ENCODE data around the gene LRRC74B.
A peak's percentile ranks its signal among the peaks of the same experiment; 100 is the strongest.
"Not testable (repeated sequence)": the region's sequence is repeated elsewhere in the genome, so short reads cannot be mapped to it uniquely, and the experiment has no call there.

The LRRC74B gene

DNA sequence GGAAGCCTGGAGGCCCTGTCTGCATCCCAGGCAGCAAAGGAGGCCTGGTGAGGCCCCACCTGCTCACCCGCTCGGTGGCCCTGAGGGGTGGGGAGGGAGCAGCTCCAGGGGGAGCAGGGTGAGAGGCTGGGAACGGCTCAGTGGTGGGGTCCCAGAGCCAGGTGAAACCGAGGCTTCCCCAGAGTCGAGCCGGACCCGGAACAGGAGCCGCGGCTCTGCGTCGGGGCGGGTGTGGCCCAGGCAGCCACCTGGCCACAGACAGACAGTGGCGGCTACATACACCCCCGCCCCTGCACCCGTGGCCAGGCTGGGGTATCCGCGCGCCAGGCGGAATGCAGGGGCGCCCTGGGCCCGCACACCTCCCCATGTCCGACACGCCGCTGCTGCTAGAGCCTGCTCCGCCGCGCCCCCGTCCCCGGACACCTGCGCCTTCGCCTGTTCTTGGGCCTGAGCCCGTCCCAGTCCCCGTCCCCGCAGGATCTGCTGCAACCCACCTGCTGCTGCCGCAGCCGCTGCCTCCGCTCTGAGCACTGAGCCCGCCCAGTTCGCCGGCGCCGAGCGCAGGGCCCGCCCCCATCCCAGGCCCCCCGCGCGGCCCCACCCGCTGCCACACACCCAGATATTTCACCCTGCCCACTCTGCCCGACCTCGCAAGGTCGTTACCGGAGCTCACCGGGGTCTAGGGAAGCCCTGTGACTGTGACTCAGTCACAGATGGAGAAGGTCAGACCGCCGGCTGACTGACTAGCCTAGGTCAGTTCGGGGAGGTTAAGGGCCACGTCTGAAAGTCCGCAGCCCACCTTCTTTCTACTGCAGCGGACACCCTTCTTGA, 13.5 kb upstream of the LRRC74B start, which contains the start of gene SLC7A4:
Gene SLC7A4, minus strand, starts transcription at position 525 of the 831 bp plus-strand sequence. CDS start 749 bp downstream, outside the sequence.
- DNase-seq, result no peak

DNA sequence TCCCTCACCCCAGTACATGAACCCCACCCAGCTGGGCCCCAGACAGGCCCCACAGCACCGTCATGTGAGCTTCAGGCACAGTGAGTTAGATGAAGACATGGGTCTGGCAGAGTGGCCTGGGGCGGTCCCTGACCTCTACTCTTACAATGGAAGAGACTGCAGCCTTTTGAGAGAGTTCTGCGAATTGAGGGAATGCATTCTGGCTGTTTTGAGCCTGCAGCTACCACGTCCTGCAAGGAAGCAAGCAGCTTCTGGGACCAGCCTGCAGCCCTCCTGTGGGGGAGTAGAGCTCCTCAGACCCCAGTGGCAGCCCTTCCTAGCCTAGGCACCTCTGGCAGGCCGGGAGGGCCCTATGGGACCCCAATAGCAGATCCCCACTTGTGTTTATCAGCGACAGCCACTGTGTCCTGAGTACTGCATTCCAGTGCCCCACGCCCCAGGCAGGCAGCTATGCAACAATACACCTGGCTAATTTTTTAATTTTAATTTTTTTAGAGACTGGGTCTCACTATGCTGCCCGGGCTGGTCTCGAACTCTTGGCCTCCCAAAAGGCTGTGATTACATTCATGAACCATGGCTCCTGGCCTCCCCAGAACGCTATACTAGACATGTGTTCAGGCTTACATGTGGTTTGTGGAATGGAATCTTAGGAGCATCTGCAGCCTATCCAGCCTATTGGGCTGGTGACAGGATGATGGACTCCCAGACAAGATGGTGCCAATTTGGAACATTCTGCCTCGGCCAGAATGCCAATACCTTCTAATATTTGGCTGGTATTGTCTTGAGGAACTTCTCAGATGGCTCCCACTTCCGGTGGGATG, 12.7 kb upstream of the LRRC74B start:
- no peak for DNase-seq

DNA sequence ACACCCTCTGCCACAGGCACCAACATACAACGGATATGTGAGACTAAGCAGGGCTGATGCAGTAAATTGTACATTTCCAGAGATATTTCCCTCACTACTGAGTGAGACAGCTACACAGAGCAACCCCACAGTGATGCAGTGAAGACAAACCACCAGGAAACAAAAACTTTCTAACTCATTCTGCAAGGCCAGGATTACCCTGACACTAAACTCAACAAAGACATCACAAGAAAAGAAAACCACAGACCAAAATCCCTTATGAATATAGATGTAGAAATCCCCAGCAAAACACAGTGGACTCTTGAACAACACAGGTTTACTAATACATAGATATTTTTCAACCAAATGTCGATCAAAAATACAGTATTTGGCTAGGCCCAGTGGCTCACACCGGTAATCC, 11.9 kb upstream of the LRRC74B start:
- no peak for DNase-seq

DNA sequence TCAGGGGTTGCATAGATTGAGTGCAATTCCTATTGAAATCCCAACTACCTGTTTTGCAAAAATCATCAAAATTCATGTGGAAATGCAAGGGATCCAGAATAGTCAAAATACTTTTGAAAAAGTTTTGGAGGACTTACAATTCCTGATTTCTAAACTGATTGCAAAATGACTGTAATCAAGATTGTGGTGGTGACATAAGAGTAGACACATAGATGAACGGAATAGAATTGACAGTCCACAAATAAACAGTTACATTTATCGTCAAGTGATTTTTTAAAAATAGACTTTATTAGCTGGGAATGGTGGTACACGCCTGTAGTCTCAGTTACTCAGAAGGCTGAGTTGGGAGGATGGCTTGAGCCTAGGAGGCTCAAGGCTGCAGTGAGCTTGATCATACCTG, 10.8 kb upstream of the LRRC74B start:
- DNase-seq, result no peak

DNA sequence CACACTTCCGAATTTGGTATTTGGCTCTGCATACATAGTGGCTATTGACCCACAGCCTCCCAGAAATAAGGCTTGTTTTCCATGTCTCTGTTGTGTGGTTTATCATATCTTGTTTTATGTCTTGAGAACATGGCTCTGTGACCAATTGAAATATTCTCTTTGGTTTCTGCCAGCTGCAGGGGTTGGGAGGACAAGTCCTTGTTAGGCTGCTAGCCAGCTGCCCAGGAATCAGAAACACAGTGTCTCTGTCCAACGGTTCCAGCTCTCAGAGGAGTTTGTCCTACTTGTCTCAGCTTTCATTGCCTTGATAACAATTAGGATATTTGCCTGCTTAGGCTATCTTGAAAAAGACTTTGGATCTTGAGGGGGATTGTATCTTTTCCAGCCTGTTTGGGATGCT, 7.3 kb upstream of the LRRC74B start:
- no peak for DNase-seq

DNA sequence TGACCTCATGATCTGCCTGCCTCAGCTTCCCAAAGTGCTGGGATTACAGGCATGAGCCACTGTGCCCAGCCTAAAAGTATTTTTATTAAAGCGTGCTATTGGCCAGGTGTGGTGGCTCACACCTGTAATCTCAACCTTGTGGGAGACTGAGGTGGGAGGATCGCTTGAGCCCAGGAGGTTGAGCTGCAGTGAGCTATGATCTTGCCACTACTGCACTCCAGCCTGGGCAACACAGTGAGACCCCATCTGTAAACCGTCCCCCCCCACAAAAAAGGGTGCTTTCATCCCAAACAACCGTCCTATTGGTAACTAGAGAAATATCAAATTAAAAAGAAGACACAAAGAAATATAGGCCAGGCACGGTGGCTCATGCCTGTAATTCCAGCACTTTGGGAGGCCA, 6.6 kb upstream of the LRRC74B start:
- DNase-seq, result not testable (repeated sequence)

DNA sequence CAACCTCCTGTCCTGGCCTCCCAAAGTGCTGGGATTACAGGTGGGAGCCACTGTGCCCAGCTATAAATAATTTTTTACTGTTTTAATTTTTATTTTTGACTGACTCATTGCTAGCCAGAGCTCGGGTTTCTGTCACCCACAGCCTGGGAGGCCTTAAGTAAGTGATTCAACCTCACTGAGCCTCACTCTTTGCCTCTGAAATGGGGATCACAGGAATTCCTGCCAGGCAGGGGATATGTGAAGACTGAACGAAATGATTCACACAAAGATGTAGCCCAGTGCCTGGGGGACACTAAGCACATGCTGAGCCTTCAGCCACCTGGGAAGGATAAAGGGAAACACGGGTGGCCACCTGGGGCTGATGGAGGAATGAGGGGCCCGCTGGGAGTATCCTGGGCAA, 3.8 kb upstream of the LRRC74B start:
- no peak for DNase-seq

DNA sequence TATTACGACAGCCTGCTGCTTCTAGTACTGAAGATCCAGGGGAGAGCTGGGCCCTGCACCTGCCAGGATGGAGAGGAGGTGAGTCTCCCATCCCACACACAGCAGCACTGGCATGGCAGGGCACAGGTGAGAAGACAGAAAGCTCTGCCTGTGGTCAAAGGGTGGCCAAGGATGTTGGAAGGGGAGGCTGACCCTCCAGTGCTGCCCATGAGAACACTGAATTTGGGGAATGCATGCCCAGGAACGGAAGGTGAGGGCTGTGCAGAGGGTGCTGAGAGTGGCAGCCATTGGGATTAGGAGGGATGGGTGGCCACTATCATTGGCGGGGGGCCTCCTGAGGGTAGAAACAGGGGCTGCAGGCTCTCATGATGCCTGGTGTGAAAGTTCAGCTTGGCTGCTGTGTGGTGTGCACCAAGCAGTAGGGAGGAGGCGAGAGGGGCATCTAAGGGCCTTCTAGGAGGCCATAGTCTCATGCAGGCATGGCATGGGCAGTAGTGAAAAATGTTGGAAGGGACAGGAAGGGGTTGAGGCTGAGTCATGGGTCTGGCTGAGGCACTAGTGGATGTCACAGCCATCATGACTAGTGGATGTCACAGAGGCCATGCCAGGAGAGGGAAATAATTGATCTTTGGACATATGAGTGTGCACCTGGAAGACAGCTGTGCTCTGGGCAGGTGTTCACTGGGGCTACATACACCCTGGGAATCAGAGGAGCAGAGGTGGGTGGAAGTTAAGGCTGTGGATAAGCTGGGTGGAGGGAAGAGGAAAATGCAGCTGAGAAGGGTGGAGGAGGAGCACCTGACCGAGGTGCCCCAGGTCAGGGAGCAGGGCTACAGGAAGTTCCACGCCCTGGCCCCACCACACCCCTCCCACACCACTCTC, 2.5 kb upstream of the LRRC74B start:
- DNase-seq, result peak in 1 of 2 experiments; percentile 14

DNA sequence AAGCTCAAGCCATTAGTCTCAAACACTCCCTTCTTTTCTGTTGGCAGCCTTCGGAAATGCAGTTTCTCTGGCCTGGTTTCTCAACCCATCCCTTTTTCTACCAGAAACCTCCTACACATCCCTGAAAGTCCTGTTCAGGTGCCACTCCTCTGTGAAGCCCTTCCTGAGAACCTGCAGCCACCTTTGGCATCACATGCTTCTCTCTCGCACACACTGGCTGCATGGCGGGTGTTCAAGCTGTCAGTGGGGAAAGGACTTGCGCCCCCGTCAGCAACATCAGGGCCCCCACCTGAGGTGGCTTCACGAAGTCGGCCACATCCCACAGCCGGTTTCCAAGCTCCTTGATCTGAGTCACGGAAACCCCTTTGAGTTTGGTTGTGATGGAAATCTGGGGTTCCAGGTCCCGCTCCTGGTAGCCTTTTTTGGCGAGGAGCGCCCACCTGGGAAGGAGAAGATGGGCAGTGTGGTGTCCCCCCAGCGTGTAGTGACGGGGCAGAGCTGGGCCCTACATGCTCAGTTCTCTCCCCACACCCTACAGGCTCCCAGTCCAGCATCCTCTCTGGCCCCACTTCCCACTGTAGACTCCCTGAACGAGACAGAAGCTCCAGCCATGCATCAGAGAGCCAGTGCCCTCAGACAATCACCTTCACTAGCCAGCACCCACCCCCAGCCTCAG, 1.7 kb upstream of the LRRC74B start:
- no peak for DNase-seq

DNA sequence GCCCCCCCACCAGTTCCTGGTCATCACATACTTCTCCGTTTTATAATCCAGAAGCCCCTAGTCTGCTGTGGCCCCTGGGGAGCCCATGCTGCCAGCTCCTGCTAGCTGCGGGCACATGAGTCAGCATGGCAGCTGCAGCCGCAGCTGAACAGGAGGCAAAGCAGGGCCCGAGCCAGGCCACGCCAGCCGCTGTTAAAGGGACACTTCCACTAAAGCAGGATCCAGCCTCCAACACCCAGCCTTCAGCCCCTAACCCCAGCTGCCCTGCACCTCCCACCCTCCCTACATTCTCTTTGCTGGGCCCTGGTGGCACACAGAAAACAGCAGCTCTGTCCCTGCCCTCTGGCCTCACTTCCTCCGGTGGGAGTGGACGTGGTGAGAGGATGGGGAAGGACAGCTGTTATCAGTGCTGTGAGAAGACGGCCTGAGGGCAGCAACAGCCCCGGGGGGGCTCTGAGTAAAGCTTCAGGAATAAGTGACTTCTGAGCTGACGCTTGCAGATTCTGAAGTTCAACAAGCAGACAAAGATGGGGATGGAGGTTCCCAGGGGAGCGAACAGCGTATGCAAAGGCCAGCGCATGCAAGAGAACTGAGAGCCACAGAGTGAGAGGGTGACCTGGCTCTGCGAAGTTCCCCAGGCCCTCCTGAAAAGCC, 688 bp upstream of the LRRC74B start:
- DNase-seq, result peak in 1 of 2 experiments; percentile 20

DNA sequence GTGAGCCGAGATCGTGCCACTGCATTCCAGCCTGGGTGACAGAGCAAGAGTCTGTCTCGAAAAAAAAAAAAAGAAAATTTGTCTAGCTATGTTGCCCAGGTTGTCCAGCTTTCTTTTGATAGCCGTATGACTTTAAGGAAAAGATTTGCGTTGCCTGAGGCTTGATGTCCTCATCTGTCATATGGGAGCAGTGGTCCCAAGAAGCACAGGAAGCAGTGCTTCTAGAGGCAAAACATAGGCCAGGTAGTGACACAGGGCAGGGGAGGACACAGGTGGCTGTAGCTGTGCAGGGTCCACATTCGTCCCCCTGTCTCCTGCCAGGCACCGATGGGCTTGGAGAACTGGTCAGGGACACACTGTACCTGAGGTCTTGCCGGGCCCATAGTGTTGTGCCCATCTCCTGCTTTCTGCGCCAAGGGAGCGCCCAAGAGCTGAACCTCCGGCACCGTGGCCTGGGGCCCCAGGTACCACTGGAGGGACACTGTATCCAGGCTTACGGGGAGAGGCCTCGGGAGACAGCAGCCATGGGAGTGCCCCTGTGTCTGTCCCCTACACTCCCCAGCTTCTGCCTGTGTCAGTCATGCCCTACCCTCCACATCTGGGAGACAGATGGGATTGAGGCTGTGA, 1.4 kb downstream of the LRRC74B start:
- DNase-seq, result no peak

DNA sequence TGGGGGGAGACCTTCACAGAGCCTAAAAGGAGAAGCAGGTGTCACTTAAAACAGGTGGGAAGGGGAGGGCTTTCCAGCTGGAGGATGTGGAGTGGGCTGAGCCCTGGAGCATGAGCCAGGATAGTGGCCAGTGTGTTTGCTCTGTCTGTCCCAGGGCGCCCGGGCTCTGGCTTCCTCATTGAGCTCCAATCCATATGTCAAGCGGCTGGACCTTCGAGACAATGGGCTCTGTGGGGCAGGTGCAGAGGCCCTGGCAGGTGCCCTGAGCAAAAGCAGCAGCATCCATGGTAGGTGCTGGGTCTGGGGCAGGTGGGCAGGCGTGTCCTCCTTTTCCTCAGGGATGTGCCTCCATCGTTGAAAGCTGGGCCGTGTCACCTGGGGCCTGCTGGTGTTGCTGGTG, 2.0 kb downstream of the LRRC74B start:
- DNase-seq, result peak; percentile 54 to 75

DNA sequence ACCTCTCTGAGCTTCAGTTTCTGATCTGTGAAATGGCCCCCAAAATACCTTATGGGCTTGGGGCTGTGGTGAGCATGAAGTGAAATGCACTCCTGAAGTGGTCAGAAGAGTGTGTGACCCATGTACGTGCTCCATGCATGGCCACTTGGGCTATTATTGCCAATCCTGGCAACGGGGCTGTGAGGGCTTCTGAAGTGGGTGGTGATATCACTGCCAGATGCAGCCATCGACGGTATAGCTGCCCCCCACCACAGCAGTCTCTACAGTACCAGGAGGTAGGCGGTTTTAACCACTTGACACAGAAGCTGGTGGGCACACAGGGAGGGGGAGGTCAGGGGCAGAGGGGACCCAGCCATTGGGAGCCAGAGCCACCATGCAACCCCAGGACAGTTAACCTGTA, 2.7 kb downstream of the LRRC74B start:
- not testable (repeated sequence) for DNase-seq

DNA sequence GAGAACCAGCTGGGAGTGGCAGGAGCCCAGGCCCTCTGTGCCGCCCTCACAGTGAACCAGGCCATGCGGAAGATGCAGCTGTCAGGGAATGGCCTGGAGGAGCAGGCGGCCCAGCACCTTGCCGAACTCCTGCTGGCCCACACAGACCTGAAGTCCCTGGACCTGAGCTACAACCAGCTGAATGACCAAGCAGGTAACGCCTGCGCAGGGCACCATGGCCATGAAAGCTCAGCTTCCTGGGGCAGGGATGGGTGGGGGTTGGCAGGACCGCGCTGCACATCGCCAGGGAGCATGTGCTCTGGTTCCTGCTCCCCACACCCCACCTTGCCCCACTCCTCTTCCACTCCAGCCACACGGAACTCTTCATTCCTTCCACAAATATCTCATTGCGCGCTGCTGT, 3.2 kb downstream of the LRRC74B start:
- not testable (repeated sequence) for DNase-seq

DNA sequence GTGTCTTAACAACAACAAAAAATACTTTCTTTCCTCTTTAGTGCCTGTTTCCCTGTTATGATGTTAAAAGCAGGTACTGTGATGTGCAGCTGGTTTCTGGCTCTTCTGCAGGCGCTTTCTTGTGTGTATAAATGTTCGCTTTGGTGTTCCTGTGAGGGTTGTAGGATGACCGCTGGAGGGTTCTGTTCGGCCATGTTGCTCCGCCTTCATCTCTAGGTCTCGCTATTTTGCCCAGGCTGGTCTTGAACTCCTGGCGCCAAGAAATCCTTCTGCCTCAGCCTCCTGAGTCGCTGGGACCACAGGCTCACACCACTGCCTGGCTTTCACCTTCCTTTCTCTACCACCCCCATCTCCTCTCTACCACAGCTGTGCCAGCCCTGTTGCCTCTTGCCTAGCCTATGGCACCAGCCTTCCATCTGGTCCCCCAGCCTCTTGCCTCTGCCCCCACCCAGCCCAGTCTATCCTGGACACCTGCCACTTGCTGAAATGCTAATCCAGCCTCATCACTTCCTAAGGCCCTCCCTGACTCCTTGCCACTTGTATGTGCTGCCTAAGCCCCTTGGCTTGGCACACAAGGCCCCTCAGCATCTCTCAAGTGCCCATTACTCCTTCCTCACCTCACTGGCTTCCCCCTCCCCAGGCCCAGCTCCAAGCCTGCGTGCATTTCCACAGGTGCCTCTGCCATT, 5.5 kb downstream of the LRRC74B start:
- DNase-seq, result no peak

DNA sequence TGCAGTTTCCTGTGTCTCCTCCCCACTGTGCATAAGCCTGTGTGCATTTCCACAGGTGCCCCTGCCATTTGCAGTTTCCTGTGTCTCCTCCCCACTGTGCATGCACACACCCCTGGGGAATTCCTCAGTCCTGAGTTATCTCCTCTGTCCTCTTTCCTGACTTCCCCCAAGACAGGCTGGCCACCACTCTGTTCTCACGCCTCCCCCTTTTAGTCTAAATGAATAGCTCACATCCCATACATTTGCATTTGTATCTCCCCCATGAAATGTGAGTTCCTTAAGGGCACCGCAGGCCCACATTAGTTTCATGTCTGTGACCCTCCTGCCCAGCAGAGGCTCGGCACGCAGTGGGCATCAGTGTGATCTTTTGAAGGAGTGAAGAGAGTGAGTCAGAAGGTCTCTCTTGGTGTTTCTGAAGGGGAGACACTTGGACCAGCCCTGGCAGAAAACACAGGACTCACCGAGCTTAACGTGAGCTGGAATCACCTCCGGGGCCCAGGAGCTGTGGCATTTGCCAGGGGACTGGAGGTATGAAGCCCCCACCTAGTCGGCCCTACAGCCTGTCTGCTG, 6.2 kb downstream of the LRRC74B start:
- DNase-seq, result no peak

DNA sequence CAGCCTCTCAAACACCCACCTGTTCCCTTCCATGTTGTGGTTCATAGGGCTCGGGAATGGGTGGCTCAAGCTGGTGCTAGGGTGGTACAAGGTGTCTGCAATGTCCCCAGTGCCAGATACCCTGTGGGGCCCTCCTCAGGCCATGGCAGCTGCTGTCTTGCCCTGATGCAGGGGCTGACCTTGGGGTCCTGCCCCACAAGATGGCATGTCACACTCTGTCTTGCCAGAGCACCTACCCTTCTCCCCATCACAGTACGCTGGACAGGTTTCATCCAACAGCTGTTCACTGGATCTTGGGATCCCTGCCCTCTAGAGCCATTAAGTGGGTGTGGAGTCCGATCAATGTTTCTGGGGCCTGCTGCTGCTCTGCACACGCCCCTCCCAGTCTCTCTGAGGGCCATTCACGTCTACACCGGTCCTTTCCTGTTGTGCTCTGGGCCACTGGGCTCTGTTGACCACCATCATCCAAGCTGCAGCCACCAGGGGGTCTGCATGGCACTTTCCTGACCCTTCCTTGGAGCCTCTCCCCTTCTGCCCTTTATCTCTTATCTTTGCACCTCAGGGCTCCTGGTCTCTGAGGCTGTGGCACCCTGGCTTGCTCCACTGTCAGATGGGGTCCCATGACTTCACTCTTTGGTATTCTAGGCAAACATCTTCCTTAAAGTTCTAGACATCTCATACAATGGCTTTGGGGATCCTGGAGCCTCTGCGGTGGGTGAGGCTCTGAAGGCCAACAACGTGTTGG, 7.1 kb downstream of the LRRC74B start:
- no peak for DNase-seq

DNA sequence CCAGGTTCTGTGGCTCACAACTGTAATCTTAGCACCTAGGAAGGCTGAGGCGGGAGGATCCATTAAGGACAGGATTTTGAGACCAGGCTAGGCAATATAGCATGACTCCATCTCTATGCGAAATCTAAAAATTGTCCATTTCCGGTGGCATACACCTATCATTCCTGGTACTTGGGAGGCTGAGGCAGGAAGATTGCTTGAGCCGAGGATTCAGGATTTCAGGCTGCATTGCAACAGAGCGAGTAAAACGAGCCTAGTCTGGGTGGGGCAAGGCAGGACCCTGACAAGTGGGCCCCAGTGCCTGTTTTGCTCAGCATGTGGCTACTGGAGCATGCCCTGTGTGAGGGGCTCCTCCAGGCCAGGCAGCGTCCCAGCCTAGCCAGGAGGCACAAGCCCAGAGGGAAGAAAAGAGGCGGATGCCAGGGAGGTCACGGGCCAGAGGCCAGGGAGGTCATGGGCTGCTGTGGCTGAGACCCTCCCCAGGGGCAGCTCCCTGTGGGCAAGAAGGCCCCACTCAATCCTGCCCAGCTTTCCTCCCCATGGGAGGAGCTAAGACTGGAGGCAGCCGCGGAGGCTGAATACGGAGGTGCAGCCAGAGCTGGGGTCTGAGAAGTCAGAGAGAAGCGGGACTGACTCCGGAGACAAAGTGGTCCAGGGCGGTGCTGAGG, 8.4 kb downstream of the LRRC74B start:
- no peak for DNase-seq

Measured in SHP77 (cell line).